A204.1 (cell line): ENCODE results near the gene NCL.
"Not testable (repeated sequence)": the region's sequence is repeated elsewhere in the genome, so short reads cannot be mapped to it uniquely, and the experiment has no call there.

Experiments
- FAIRE-seq: peaks from 2 replicates; lab custom pipeline; 2012; peaks lifted over from hg19 to GRCh38; lab: Jason Lieb, UNC

The NCL gene

GRCh38 chr2:231467613-231468530, 3.6 kb upstream of the NCL start:
- no peak for FAIRE-seq

GRCh38 chr2:231467016-231467545, 2.8 kb upstream of the NCL start:
- no peak for FAIRE-seq

GRCh38 chr2:231464576-231465540, 574 bp upstream of the NCL start:
- no peak for FAIRE-seq

- FAIRE-seq = no peak
Measured at GRCh38 chr2:231462729-231463465, 1.4 kb downstream of the NCL start.

GRCh38 chr2:231461516-231461971, 2.7 kb downstream of the NCL start:
- FAIRE-seq = no peak

- not testable (repeated sequence) for FAIRE-seq
Measured at GRCh38 chr2:231460841-231461240, 3.4 kb downstream of the NCL start.

- no peak for FAIRE-seq
Measured at GRCh38 chr2:231460073-231460835, 4.0 kb downstream of the NCL start.

GRCh38 chr2:231458368-231458767, 5.9 kb downstream of the NCL start:
- no peak for FAIRE-seq

GRCh38 chr2:231457101-231457500, 7.2 kb downstream of the NCL start:
- FAIRE-seq = no peak

GRCh38 chr2:231456295-231457004, 7.8 kb downstream of the NCL start:
- no peak for FAIRE-seq

- FAIRE-seq = no peak
Measured at GRCh38 chr2:231455890-231456289, 8.4 kb downstream of the NCL start.

GRCh38 chr2:231455222-231455621, 9.1 kb downstream of the NCL start:
- no peak for FAIRE-seq

- FAIRE-seq = no peak
Measured at GRCh38 chr2:231454361-231454791, 9.9 kb downstream of the NCL start.

- FAIRE-seq = no peak
Measured at GRCh38 chr2:231452799-231453508, 11.3 kb downstream of the NCL start.

- no peak for FAIRE-seq
Measured at GRCh38 chr2:231450548-231450989, 13.7 kb downstream of the NCL start.

GRCh38 chr2:231449503-231450054, 14.7 kb downstream of the NCL start:
- no peak for FAIRE-seq

GRCh38 chr2:231436957-231437356, 27.3 kb downstream of the NCL start:
- no peak for FAIRE-seq

- no peak for FAIRE-seq
Measured at GRCh38 chr2:231433990-231434389, 30.3 kb downstream of the NCL start.

GRCh38 chr2:231431606-231432005, 32.7 kb downstream of the NCL start:
- no peak for FAIRE-seq
